Fibroblast of villous mesenchyme (primary cell): ENCODE measurements around the gene CYB561D2. TPM values are rescaled to one million over a fixed set of nuclear protein-coding genes. Genes with fewer than 3 reads are reported as not detected.

ENCODE experiments used
- DNase-seq: peaks from one replicate; pipeline ENCODE4 v3.0.0-alpha.2; 2010; ENCODE audit warnings: low read depth
- H3K4me3 ChIP-seq: 2 replicates; pipeline ENCODE4 v1.5.1; 2011; ENCODE audit warnings: low read depth, mild to moderate bottlenecking, low read length
- CTCF ChIP-seq: IDR thresholded peaks from 2 replicates; pipeline ENCODE4 v1.5.1; 2012; ENCODE audit warnings: low read depth, mild to moderate bottlenecking, low read length; ENCODE audit not compliant: insufficient read depth
- total RNA-seq: library from RNA; depleted of rRNA; stranded (reverse); fragments of >200 nt; gene quantifications from 2 replicates; pipeline ENCODE4 v1.2.3, GENCODE V29; 2012

CYB561D2 gene
- total RNA-seq, 1 donor, result 23.7 TPM

- no peak for TF ChIP-seq CTCF
- no peak for DNase-seq
- H3K4me3 ChIP-seq, result no peak overlapping the region
These were observed 22.7 kb downstream of the CYB561D2 start for GRCh38 chr3:50373146-50374051.

- no peak for TF ChIP-seq CTCF
- no peak overlapping the region for H3K4me3 ChIP-seq
These were observed 23.9 kb downstream of the CYB561D2 start for GRCh38 chr3:50374363-50375257.

GRCh38 chr3:50375258-50375931 lies 24.7 kb downstream of the CYB561D2 start:
- DNase-seq, result no peak
- no peak for TF ChIP-seq CTCF
- H3K4me3 ChIP-seq, result no peak overlapping the region

More at GRCh38 chr3:50374363-50375257, 23.9 kb downstream of the CYB561D2 start:
- DNase-seq, result no peak

- DNase-seq, result no peak
- no peak overlapping the region for H3K4me3 ChIP-seq
- no peak for TF ChIP-seq CTCF
These were observed 27.4 kb downstream of the CYB561D2 start for GRCh38 chr3:50378024-50378423.

- no peak for DNase-seq
- no peak overlapping the region for H3K4me3 ChIP-seq
- TF ChIP-seq CTCF, result no peak
These were observed 28.1 kb downstream of the CYB561D2 start for GRCh38 chr3:50378757-50379156.

- no peak for TF ChIP-seq CTCF
- DNase-seq, result no peak
- no peak overlapping the region for H3K4me3 ChIP-seq
These were observed 29.9 kb downstream of the CYB561D2 start for GRCh38 chr3:50380405-50381085.
